Measurements from ENCODE around the gene MAGI1.
"Not testable (repeated sequence)": the region's sequence is repeated elsewhere in the genome, so short reads cannot be mapped to it uniquely, and the experiment has no call there.

Gene MAGI1

DNA sequence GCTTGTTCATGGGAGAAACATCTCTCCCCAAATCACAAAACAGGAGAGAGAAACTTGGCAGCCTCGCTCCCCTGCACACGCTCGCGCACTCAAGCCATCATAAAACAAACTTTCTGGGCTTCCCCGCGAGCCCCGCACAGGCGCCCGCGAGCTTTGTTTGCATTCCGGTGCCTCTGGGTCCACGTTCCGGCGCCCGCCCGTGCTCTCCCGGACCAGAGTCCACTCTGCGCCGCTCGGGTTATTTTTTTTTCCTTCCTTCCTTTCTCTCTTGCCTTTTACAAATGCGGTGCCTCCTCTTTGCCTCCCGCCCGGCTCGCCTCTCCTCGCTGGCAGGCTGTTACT is 363 bp downstream of the MAGI1 start:
- DNase-seq: no peak

DNA sequence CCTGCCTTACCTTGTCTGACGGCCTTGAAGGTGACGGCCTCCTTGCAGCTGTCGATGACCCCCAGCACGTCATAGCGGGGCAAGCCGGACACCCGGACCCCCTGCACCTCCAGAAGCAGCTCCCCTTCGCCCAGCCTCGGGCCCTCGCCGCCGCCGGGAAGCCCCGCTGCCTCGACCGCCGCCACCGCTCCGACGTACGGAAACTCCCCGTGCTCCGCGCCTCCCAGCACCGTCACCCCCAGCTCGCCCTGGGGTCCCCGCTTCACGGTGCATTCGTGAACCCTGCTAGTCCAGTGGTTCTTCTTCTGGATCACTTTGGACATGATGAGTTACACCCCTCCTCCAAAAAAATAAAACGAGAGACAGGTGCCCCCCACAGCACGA is 740 bp downstream of the MAGI1 start:
- no peak for DNase-seq

DNA sequence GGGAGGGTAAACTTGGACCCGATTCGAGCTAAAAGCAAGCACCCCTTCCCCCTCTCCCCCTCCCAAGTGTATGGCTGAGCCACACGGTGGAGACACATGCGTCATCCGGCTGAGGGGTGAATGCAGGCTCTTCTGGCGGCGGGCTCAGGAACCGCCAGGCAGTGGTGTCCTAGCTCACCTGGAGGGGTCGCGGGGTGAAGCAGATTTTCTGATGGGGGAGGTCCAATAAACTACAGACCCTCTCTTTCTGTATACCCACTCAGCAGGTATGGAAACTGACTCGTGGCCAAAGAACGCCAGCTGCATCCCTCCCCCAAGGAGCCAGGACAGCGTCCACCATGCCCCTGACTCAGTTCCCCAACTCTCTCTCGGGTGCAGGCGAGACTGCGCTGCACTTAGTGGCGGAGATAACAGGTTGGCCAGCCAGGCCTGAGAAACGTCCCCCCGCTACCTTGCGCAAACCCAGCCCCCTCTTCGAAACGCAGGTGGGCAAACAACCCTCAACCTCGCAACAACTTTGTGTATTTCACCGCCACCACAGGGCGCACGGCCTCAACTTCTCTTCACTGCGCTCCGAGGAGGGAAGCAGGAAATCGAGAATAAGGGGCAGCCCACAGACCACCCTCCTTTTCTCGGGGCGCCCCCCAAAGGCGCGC is 1.3 kb downstream of the MAGI1 start:
- DNase-seq: no peak

DNA sequence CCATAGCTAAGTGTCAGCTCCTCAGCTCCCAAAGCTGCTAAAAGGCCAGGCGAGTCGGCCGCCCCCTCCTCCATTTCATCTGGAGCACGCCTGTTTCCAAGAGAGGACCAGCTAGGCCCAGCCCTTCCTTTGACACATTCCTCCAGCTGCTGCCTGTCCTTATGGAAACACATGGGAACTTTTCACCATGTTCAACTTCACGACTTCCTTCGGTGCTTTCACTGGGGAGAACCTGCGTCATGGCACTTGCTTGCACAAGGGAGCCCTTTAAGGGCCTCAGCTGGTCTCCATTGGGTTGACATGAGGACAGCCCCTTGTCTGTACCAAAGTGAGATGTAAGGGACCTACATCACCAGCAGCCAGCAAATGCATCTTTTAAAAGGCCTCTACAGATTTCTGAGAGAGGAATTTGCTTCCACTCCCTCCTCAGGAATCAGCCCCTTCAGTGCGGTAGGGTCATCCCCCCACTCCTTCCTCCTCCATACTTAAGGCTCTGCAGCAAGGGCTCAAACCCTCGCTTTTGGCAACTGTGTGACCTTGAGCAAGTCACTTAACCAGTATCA is 2.1 kb downstream of the MAGI1 start:
- no peak for DNase-seq

DNA sequence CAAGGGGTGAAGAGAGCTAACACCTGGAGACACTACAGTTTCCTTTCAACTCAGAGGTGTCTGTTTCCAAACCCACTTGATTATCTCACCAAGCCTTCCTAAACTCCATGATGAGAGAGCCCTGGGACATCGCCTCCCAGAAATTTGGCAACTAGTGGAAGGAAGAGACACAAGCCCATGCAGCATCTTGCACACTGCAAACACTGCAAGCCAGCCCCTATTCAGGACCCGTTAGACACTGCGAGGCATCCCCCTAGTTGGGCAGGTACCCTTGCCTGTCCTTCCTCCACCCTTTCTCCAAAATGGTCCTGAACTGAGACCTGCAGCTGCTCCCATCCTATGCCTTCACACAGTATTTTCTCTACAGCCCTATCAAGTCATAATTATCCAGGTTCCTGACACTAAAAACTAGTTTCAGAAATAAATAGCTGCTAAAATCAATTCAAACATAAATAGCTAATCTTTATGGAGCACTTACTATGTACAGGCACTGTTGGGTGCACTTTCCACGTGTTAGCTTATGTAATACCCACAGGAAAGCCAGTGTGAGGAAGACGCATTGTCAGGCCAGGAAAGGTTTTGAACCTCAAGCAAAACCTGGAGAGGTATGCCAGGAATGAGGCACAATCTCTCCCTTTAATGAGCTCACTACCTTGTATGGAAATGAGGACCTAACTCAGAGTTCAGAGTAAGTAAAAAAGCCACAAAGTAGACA is 2.8 kb downstream of the MAGI1 start:
- no peak for DNase-seq

DNA sequence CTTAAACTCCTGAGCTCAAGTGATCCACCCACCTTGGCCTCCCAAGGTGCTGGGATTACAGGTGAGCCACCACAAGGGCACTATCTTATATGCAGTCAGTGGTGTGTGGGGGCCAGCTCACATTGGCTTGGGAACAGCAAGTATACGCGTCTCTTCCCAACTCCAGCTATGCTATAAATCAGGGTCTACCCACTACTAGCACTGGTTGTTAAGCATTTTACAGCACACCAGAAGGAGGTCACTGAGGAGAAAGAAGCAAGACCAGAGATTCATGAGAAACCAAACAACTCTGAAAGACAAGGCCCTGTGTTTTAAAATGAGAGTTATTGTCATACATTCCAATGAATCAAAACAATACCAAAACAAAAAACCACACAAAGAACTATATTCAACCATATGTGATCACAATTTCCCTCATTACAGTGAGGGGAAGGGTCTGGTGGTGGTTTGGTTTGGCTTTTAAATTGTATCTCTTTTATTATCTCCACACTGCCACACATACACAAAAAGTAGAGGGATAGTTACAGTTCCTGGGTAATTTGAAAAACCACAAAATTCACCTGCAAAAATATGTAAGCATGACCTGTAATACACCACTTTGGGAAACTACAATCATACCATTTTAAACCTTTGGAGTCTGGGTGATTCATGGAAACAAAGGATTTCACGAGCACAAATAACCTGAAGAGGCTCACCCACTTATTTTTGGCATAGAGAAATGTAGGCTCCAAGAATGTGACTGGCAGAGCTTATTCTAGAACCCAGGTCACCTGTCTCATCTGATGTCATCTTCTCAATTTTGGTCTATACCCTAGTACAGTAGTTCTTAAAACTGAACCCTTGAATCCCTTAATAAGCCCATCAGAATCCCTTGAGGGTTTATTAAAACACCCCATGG is 5.2 kb downstream of the MAGI1 start:
- DNase-seq: no peak

DNA sequence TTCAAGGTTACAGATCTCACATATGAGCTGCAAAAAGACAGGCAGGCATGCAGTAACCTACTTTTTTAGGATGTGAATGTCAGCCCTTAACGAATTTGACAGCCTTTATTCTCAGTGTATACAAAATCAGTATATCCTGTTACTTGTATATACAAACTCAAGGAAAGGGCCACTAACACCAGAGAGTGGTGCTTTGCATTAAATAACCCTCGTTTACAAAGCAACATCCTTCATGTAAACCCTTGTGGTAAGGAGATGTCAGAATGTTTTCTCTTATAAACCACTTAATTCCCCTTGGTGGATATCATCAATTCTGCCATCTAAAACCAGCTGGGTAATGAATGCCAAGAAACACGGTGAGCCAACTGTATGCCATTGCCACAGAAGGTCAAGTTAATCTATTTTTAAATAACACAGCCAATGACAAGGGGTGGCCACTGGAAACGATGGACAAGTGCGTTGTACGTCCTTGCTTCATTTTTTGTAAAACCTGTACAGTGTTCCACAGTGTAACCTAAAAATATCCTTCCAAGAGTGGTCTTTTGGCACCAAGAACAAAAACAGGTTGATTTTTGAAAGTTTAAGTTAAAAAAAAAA is 7.5 kb downstream of the MAGI1 start:
- DNase-seq: no peak

DNA sequence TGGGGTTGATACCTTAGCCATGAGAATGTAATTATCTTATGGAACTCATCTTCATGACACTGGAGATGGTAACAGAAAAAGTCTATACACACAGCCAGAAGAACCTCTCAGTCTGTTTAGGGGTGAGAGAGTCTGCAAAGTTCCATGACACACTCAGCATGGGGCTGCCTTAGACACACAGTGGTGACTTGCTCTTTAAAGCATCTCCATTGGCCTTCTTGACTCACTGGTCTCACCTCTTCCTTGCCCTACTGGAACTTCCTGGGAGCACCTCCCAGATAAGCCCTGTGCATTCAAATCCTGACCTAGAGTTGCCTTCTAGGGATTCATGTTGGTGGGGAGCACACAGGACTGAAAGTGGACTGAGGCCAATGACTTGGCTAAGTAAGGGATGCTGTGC is 9.3 kb downstream of the MAGI1 start:
- DNase-seq: no peak

DNA sequence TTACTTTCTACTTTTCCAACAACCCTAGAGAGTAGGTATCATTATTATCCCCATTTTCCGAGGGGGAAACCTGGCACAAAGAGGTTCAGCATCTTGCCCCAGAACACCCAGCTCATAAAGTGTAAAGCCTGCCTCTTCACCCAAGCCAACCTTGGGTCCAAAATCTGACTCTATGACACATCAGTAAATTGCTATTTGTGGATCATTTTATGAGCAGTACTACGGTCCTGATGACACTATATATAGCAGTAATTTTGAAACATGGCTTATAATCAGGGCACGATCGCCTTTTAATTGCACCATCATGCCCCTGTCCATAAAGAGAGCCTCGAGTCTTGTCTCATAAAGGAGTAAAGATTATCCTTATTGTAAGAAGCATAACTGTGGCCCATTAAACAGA is 9.7 kb downstream of the MAGI1 start:
- DNase-seq: no peak

DNA sequence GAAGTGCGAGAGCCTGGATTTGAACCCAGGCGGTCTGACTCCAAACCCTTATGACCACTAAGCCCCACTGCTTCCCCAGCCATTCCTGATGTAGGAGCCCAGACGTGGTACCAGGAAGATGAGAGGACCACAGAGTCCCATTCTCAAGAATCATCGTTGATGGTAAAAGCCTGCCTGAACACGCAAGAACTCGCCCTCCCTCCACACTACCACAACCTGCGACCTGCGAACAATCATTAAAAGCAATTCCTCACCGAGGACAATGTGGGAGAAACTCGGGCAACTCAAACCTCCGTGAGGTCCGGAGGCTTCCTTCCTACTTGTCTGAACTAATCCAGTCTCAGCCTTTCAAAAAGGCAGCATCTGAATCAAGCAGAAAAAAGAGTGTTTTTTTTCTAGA is 10.3 kb downstream of the MAGI1 start:
- DNase-seq: no peak

DNA sequence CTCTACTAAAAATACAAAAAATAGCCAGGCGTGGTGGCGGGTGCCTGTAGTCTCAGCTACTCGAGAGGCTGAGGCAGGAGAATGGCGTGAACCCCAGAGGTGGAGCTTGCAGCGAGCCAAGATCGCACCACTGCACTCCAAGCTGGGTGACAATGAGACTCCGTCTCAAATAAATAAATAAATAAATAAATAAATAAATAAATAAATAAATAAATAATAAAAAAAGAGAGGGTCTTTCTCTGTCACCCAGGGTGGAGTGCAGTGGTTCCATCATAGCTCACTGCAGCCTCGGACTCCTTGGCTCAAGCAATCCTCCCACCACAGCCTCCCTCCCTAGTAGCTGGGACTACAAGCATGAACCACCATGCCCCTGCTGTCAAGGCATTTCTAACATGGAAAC is 11.6 kb downstream of the MAGI1 start:
- not testable (repeated sequence) for DNase-seq

DNA sequence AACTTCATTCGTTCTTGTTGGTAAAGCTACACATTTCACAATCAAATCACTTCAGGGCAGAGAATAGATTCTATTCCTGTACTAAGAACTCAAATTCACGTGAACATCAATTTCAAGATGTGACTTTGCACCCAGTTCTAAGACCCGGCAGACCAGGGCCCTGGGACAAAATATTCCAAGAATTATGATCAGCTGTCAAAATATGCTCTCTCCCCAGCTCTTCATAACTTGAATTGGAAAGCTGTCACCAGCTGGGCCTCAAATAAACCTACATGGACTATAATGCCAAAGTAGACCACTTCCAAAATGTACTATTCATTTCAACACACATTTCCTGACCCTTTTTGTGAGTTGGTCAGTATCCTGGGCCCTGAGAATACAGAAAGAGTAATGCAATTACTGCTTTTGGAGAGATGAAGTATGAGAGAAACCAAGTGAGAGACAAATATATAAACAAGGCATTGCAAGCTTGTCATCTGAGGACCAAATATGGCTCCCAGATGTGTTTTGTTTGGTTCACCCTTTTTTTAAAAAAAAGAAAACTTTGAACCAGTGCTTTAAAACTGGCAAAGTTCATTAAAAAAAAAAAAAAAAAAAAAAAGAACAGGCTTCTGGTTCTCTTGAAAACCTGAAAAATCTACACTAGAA is 14.9 kb downstream of the MAGI1 start:
- DNase-seq: no peak

DNA sequence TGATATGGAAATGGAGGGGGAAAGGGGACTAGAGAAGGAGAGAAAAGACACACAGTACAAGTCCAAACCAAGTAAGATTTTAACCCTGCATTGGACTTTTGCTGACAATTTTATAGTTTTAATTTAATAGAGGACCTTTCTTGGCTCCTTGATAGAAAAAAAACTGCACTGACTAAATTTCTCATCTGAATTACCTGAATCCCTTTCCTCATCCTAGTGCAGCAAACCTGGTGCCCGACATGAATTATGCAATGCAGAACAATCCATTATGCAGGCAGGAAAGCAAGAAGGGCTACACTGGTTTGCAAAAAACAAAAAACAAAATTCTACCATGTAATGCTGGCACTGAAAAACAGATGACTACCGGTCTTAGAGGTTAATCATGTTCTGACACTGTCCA is 15.5 kb downstream of the MAGI1 start:
- DNase-seq: no peak

DNA sequence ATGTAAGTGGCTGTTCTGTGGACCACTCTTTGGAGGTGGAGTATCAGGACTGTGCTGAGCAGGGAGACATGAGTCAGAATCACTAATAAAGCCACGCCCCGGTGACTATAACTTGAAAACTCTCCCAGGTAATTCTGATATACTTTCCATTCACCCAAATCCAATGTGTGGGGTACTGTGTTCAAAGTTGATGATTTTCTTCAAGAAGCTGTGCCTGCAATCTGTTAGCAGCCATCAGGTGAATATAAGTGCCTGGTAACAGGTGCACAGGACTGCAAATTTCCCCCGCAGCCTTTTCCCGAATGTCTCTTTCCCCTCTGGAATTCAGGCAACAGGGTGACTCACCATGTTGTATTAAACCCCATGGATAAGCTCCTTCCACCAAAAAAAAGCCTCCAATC is 17.0 kb downstream of the MAGI1 start:
- no peak for DNase-seq

DNA sequence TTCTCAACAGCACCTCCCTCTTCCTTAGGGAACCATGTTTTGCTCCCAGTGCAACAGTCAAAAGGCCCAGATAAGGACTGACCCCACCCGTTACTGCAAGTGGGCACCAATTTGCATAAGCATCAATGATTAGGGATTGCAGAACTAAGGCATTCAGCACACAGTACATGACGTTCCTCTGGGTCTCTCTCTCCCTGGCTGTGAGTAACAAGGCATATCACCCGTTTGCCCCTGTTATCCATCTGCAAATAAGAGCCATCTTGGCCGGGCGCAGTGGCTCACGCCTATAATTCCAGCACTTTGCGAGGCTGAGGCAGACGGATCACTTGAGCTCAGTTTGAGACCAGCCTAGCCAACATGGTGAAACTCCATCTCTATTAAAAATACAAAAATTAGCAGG is 18.8 kb downstream of the MAGI1 start:
- no peak for DNase-seq

DNA sequence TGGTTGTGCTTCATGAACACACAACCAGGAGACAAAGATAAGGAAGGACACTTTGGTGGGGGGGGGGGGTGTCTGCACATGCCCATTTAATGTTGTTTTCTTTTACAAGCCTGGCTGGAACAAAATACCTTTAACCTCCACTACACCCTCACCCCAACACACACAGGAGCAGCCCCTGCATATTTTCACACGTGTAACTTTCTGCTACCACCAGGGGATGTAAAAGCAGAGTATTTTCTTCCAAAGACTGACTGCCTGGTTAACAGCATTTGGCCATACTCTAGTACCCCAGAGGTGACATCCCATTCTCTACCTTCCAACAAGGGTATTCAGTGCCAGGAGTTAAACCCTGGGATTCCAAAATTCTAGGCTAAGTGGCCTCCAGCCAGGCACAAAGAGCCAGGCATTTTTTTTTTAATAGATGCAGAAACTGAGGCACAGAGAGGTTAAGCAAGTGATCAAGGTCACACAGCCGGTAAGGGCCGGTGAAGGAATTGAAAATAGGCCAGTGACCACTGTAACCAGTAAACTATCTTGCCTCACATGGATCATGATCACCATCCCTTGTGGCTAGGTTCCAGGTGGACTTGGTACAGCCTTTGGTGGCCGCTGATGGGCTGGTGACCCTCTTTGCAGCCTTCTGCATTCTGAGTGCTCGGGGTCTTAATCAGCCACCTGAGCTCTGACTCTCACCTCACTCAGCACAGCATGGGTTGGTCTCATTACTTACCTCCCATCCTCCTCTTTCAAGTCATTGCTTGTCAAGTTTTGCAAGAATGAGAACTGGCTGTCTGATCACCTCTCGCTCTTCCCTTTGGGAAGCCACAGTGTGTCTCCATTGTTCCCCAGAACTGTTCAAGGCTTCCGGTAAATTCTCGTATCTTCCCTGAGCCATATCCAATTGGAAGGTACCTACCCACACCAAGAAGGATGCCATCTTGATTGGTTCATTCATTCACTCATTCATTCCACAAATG is 20.4 kb downstream of the MAGI1 start:
- no peak for DNase-seq

DNA sequence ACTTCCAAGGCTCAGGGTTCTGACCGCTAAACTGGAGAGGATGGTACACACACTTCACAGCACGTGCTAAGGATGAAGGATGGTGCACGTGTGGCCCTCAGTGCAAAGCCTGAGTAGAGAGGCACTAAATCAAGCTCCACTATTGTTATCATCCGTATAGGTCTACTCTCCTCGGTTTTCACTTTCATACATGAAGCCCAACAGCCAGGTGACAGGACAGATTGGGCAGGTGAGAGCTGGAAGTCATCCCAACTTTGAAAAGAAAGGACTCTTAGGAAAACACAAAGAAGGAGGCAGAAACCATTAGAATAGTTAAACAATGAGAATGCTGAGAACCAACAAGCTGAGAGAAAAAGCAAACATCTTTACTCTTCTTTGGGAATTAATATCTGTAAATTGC is 21.1 kb downstream of the MAGI1 start:
- DNase-seq: no peak

DNA sequence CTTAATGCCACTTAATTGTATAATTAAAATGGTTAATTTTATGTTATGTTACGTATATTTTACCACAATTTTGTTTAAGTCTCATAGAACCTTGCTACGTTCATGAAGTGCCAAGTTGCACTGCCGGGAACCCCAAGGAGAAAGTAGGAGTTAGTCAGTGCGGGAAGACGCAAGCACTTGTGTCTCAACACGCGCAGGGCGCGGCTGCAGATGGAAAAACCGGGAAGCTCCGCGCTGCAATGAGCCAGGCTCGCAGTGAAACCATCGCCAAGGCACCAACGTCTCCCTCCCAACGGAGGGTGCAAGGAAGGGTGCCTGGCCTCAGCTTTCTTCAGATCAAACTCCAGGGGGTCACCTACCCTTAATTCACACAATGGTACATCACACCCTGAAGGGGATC is 21.6 kb downstream of the MAGI1 start:
- no peak for DNase-seq

DNA sequence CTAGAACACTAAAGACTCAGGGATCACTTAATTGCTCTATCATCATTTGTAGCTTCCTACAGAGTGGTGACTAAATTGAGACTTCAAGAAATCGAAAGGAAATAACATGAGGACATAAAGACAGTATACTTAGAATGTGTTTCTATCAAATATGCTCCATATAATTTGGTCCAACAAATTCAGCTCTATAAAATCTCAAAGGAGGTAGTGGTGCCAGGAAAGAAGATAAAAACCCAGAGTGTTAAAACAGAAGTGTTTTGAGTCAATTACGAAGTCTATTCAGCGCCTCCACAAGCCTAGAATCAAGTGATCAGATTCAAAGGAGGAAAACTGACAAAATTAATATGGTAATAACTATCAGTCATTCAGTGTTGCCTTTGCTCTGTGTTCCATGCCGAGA is 22.9 kb downstream of the MAGI1 start:
- no peak for DNase-seq

DNA sequence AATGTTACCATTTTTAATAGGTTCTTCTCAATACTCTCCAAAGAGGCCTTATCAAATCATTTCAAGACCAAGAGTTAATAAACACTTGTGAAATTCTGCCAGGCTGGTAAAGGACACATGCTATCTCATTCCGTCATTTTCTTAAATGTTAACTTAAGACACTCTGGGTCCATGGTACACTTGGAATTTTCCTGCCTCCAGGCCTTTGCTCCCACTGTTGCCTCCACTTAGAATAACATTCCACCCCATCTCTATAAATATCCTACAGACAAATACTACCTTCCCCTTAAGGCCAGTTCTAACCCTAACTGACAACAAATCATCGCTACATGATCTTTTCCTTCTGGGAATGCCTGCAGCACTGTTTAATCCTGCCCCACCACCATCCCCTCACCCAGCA is 24.1 kb downstream of the MAGI1 start:
- DNase-seq: no peak

DNA sequence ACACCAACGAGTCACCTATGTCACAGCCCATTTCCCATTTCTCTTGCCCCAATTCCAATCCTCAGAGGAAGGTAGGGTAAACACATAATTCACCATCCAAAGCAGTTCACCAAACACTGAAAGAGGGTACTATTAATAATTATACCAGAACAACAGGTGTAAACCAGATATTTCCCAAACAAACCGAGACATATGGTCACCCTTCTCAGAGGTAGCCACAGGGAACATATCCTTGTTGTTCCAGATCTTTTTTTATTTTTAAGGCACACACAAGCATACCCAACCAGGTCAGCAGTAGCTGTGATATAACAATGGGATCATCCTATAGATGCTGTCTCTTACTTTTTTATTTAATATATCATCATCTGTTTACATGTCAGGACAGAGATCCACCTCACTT is 24.7 kb downstream of the MAGI1 start:
- no peak for DNase-seq

DNA sequence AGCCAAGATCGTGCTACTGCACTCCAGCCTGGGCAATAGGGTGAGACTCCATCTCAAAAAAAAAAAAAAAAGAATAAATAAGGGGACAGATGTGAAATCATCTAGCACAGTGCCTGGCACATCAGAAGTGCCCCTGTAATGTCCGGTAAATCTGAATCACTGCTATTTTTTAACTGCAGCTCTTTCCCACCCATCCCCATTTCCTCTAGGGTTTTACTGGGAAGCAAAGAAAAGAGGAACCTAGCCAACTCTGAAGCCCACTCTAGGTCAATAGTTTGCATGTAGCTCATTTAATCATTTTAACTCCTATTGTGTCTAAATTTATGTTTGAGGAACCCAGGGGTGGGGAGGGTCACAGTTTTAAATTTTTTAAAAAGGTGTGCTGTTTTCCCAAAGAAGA is 26.0 kb downstream of the MAGI1 start:
- DNase-seq: no peak

Measured in activated T-cell treated with anti-CD3 and anti-CD28 coated beads, Interleukin-2, amount 50 U/mL, for 1 hour (primary cell).